Type B pancreatic cell (in vitro differentiated cells): Measurements from ENCODE around the gene HK1. TPM values are rescaled to one million over a fixed set of nuclear protein-coding genes. Genes with fewer than 3 reads are reported as not detected.

Source experiments
- DNase-seq: peaks from one replicate; pipeline ENCODE4 v3.0.0; 2021; ENCODE audit warnings: mixed read lengths; ENCODE audit not compliant: unreplicated experiment; ENCODE audit errors: extremely low spot score
- H3K27ac Mint-ChIP-seq: 2 replicates; pipeline ENCODE4 v1.8.0; 2021; ENCODE audit warnings: mild to moderate bottlenecking, mixed read lengths
- H3K27me3 Mint-ChIP-seq: 2 replicates; pipeline ENCODE4 v1.8.0; 2021; ENCODE audit warnings: mixed read lengths
- H3K36me3 Mint-ChIP-seq: 2 replicates; pipeline ENCODE4 v1.8.0; 2021; ENCODE audit warnings: mixed read lengths
- H3K4me1 Mint-ChIP-seq: one replicate; pipeline ENCODE4 v1.8.0; 2021; ENCODE audit warnings: mixed read lengths; ENCODE audit not compliant: unreplicated experiment
- H3K4me3 Mint-ChIP-seq: 2 replicates; pipeline ENCODE4 v1.8.0; 2021; ENCODE audit warnings: mild to moderate bottlenecking, mixed read lengths
- H3K9me3 Mint-ChIP-seq: 2 replicates; pipeline ENCODE4 v1.8.0; 2021; ENCODE audit warnings: mixed read lengths
- CTCF ChIP-seq: fragments of 200-600 bp; sonication (generic); conservative IDR thresholded peaks from 2 replicates; pipeline ENCODE4 v1.5.0; 2021; ENCODE audit warnings: antibody characterized with exemption, mild to moderate bottlenecking
- total RNA-seq: library from RNA; stranded (reverse); gene quantifications from 2 replicates; pipeline ENCODE4 v1.2.1, GENCODE V29; 2021; ENCODE audit warnings: low replicate concordance

Gene HK1
- total RNA-seq, 1 donor from 2014 or later = 60.8 TPM

GRCh38 chr10:69425511-69426298 is 147.4 kb downstream of the HK1 start:
- H3K9me3 Mint-ChIP-seq = peaks cover 4% of the 10 kb centered on the region
- H3K4me3 Mint-ChIP-seq = peak overlapping the region; percentile 32
- peaks cover 7% of the 10 kb centered on the region for H3K27me3 Mint-ChIP-seq
- H3K27ac Mint-ChIP-seq = peak overlapping the region; percentile 89
- H3K4me1 Mint-ChIP-seq = peaks cover 10% of the 10 kb centered on the region
- H3K36me3 Mint-ChIP-seq = no peaks in the 10 kb centered on the region
- TF ChIP-seq CTCF = no peak
- DNase-seq = no peak

- no peak for TF ChIP-seq CTCF
- H3K36me3 Mint-ChIP-seq = no peaks in the 10 kb centered on the region
- H3K9me3 Mint-ChIP-seq = peaks cover 4% of the 10 kb centered on the region
- DNase-seq = no peak
- H3K4me3 Mint-ChIP-seq = no peak overlapping the region
- H3K27ac Mint-ChIP-seq = peak overlapping the region; percentile 89
- H3K4me1 Mint-ChIP-seq = peaks cover 10% of the 10 kb centered on the region
- peaks cover 7% of the 10 kb centered on the region for H3K27me3 Mint-ChIP-seq
These were observed 148.1 kb downstream of the HK1 start for GRCh38 chr10:69426376-69426727.

- Mint-ChIP-seq H3K36me3 (no peaks in the 10 kb centered on the region), H3K27me3 (peaks cover 3% of the 10 kb centered on the region), H3K27ac (no peak overlapping the region), H3K9me3 (peaks cover 4% of the 10 kb centered on the region), H3K4me3 (no peak overlapping the region), H3K4me1 (peaks cover 6% of the 10 kb centered on the region)
- no peak for TF ChIP-seq CTCF
- DNase-seq = no peak
These were observed 149.9 kb downstream of the HK1 start for GRCh38 chr10:69428165-69428564.

- no peak for DNase-seq
- Mint-ChIP-seq H3K36me3 (no peaks in the 10 kb centered on the region), H3K4me3 (no peak overlapping the region), H3K27ac (no peak overlapping the region), H3K9me3 (no peaks in the 10 kb centered on the region), H3K27me3 (no peaks in the 10 kb centered on the region), H3K4me1 (peaks cover 21% of the 10 kb centered on the region)
- TF ChIP-seq CTCF = no peak
These were observed 155.9 kb downstream of the HK1 start for GRCh38 chr10:69434169-69434568.

GRCh38 chr10:69434926-69435325 is 156.6 kb downstream of the HK1 start:
- H3K9me3 Mint-ChIP-seq = no peaks in the 10 kb centered on the region
- H3K36me3 Mint-ChIP-seq = no peaks in the 10 kb centered on the region
- no peak overlapping the region for H3K27ac Mint-ChIP-seq
- no peak overlapping the region for H3K4me3 Mint-ChIP-seq
- H3K27me3 Mint-ChIP-seq = no peaks in the 10 kb centered on the region
- peaks cover 25% of the 10 kb centered on the region for H3K4me1 Mint-ChIP-seq
- DNase-seq = no peak
- TF ChIP-seq CTCF = no peak
